HG03521 (cell line): Measurements from ENCODE around the gene MTRFR.
A peak's percentile ranks its signal among the peaks of the same experiment; 100 is the strongest.
"Not testable (repeated sequence)": the region's sequence is repeated elsewhere in the genome, so short reads cannot be mapped to it uniquely, and the experiment has no call there.

Source experiments
- ATAC-seq: cut with Tn5 transposase; IDR thresholded peaks from one replicate; pipeline ENCODE4 v1.9.1; 2021; ENCODE audit warnings: mild to moderate bottlenecking, moderate library complexity; ENCODE audit not compliant: unreplicated experiment

Gene MTRFR

DNA sequence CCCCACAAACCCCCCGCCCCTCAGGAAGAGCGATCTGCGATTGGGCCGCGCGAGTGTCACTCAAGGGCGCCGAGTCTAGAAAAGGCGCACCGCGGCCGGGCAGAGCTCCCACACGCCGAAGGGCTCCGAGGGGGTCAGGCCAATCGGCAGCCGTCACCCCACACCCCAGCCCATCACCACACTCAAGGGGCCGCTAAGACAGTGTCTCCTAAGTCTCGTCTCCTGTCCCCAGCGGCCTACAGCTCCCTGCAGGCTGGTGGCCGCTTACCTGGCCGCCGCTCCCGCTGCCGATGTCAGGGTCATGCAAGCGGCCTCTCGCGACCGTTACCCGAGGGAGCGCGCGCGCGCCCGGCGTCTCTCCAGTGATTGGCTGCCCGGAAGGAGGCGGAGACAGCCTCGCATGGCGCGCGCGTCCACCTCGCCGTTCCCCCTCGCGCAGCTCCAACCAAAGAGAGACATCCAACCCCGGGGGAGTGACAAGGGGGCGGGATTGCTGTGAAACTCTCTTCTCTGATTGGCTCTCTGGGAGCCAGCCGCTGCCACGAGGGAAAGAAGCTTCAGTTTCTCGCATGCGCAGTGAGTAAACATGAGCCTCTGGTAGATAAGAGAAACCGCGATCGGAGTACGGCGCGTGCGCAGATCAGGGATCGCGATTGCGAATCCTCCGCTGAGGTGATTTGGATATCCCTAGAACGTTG lies at the start of gene MTRFR, which contains the start of gene MPHOSPH9:
TSS of gene MTRFR (plus strand) at position 630 of the 698 bp plus-strand sequence. CDS start 20,239 bp downstream, outside the sequence.
TSS of gene MPHOSPH9 (minus strand) at position 335 of the 698 bp plus-strand sequence. CDS start 2,777 bp downstream, outside the sequence.
- peak; percentile 86 for ATAC-seq

DNA sequence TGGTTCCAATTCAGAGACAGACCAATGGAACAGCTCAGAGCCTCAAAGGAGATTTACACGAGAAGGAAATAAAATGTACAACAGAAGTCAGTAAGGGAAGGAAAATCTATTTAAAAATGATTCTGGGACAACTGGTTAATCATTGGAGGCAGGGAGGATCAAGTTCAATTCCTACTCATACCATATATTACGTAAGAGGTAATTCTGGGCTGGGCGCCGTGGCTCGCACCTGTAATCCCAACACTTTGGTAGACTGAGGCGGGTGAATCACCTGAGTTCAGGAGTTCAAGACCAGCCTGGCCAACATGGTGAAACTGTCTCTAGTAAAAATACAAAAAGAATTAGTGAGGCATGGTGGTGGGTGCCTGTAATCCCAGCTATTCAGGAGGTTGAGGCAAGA lies 45.6 kb upstream of the MTRFR start:
- ATAC-seq, result no peak

DNA sequence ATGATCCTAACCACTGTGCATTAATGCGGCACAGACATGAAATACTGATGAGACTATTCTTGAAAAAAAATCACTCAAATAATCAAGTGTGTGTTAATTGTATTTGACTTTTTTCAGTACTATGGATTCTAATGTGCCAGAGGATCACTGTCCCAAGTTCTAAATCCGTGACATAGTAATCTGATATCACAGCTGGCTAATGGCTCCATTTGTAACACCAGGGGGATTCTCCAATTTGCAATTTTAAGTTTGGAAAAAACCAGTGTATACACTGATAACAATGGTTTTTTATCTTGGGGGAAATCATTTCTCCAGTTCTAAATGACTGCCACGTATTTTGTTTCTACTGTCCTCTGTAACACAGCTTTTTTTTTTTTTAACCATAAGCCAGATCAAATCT lies 33.3 kb upstream of the MTRFR start:
- ATAC-seq, result no peak

DNA sequence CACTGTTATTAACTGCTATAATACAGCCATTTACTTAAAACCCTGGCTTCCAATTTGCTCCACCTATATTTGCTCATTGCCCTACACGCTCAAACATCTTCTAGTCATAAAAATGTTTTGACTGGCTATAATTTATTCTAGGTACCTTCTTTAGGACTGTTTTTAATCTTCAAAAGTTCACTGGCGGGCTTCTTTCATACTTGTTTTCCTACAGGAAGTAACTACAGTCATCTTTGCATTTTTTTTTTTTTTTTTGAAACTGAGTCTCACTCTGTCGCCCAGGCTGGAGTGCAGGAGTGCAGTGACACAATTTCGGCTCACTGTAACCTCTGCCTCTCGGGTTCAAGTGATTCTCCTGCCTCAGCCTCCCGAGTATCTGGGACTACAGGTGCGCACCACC lies 32.8 kb upstream of the MTRFR start:
- ATAC-seq, result no peak

DNA sequence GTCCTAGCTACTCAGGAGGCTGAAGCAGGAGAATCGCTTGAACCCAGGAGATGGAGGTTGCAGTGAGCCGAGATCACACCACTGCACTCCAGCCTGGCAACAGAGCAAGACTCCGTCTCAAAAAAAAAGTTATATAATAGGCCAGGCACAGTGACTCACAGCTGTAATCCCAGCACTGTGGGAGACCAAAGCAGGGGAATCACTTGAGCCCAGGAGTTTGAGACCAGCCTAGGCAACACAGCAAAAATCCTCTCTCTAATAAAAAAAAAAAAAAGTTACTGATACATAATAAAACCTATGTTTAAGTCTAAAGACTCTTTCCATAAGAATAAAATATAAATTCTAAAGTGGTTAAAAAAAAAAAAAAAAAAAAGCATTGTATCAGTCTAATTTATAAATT lies 26.4 kb upstream of the MTRFR start:
- ATAC-seq, result not testable (repeated sequence)

DNA sequence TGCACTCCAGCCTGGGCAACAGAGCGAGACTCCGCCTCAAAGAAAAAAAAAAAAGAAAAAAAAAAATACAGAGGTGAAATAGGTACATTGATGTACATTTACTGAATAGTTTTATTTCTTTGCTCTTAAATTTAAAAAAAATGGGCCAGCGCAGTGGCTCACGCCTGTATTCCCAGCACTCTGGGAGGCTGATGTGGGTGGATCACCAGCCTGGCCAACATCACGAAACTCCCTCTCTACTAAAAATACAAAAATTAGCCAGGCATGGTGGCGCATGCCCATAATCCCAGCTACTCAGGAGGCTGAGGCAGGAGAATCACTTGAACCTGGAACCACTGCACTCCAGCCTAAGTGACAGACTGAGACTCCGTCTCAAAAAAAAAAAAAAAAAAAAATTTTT lies 25.4 kb upstream of the MTRFR start:
- ATAC-seq, result not testable (repeated sequence)

DNA sequence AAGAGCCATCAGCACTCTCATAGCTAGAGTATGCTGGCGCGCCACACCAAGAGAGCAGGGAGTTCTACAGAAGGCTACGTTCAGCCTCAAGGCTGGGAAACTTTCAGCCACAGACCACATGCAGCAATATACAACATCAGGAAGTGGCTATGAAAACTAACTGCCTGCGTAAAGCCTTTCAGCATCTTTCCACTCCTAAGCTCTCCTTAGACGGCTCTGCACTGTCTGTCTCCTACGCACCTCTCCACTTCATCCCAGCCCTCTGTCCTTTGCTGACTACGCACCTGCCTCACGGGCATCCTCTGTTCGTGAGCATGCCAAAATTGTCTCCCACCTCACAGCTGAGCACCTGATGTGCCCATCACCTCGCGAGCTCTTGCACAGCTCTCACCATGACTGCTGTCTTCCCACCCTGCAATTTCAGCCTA lies 10.0 kb upstream of the MTRFR start:
- ATAC-seq, result no peak

DNA sequence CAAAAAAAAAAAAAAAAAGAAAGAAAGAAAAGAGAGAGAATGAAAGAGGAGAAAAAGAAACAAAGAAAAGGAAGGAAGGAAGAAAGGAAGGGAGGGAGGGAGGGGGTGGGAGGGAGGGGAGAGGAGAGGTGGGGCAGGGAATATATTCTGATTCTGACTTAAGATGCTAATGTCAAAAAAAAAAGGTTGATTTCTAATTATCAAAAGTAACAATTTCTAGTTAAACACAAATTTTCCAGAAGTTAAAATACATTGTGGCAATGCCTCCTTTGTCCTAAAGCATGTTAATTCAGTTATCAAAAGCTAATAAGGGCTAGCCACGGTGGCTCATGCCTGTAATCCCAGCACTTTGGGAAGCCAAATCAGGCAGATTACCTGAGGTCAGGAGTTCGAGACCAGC lies 7.8 kb upstream of the MTRFR start:
- no peak for ATAC-seq

DNA sequence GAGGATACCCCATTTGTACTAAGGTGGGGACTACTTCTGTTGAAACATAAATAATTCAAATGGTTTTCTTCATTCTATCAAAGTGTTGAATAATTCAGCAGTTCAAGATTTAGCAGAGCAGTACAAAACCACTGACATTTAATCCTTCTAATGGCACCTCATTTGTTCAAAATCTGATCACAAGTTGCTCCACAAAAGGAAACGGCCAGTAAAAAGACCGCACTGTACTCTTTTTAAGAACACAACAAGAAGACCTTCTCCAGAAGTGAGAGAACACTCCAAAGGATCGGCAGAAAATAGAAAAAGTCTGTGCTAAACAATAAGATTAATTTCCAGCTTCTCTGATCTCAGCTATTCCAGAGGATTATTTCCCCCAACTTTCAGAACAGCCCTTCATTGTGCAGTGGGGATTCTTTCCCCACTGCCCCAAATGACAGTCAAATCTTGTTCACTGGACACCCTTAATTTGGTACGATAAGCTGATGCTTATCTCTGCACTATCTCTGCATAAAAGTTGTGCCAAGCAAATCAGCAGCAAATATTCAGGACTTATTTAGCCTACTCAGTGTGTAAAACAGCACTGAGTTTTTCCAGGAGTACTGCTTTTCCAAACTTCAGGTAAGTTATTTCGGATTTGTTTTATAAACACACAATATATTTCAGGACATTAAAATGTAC lies 5.5 kb upstream of the MTRFR start:
- no peak for ATAC-seq

DNA sequence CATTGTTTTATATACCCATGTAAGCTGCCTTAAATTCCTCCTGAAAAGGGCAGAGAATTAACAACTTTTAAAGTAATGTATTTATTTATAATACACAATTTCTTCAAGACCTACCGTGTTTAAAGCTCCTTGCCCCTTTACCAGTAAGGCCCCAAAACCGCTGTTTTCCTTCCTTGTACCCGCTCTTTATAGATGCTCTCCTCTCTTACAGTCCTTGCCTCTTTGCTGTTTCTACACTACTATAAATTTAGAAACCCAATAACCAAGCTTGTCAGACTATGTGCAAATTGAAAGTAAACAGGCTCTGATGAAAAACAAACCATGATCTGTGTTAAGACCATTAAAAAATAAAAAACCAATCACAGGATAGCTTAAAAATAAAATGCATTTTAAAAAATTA lies 4.2 kb upstream of the MTRFR start:
- no peak for ATAC-seq

DNA sequence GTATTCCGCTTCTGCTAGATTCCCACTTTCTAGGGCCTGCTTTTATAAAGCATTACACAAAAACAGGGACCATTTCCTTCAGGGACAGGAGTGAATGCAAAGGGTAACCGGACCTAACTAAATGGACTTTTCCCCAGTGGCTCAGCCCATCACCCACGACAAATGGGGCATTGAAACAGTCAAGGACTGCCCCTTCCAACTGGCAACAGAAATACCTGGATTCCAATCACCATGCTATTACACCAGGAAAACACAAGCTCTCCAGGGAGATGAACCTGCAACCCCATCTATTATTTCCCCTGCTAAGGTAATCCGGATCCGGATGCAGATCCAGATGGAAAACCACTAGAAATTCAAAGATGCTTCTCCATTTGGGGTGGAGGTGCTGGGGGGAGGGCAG lies 1.3 kb upstream of the MTRFR start:
- ATAC-seq, result no peak

DNA sequence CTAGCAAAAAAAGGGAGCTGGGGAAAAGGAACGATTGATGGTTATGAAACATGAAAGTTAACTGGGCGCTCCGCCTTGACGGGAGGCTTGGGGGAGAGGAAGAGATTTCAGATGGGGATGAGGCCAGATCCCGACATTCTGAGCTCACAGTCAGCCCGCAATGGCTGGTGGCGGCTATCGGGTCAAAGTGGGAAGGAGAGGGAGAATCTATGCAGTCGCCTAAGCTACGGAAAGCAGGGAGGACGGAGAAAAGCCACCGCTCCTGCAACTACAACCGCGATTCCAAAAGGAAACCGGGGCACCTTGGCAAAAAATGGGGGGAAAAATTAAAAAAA lies 797 bp upstream of the MTRFR start:
- ATAC-seq, result no peak

DNA sequence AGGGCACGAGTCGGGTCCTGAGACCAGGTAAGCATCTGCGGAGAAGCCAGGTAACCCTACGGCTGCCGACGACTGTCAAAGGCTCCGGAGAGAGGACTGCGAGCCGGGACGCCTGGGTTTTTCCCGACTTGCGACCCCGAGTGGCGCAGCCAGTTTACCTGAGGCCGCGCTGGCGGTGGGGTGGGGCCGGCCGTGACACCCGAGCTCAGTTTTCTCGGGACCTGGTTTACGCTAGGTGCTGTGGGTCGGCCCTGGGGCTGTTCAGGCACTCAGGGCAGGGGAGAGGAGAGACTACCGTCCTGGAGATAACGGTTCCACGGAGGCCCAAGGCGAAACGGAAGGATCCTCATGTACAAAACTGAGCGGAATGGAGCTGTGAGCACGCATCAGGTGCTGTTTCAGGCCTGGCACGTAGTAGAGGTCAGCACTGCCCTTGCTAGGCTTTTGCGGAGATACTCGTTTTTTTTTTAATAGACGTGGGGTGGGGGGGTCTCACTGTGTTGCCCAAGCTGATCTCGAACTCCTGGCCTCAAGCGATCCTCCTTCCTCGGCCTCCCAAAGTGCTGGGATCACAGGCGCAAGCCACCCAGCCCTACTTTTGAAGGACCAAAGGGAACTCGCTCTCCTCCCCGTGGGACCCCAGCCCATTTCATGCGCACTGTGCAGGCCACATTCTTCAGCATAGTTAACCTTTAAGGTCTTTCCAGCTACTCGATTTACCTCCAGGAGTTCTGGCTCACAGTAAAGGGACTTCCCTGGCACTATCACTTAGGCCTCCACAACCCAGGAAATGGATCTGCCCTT lies 471 bp downstream of the MTRFR start:
- ATAC-seq, result peak; percentile 18

DNA sequence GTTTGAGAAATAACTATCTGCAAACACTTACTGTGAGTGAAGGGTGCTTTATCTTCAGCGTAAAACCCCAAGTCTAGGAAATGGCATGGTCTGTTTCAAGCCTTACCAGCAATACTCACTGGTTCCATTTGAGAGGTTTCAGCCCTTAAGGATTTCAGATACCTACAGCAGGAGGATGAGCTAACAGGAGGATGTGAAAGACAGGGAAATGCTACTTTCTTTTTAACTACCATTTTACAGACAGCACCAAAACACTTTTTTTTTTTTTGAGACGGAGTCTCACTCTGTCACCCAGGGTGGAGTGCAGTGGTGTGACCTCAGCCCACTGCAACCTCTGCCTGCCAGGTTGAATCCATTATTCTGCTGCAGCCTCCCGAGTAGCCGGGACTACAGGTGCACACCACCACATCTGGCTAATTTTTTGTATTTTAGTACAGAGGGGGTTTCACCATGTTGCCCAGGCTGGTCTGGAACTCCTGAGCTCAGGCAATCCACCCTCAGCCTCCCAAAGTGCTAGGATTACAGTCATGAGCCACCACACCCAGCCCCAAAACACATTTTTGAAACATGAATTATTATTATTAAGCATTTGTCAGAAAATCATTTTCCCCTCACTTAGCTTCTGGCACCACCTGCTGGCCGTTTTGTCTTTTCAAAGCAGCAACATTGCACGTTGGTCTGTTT lies 4.6 kb downstream of the MTRFR start:
- no peak for ATAC-seq

DNA sequence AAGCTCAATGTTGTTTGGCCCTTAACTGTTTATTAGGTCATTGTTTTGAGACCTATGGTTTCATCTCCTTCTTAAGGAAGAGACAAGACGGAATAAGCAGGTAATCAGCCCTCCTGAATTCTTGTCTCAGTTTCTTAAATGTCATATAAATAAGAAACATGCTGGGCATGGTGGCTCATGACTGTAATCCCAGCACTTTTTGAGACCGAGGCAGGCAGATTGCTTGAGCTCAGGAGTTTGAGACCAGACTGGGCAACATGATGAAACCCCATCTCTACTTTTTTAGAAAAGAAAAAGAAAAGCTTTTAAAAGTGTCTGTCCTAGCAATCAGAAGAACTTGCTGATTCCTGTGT lies 5.1 kb downstream of the MTRFR start:
- no peak for ATAC-seq

DNA sequence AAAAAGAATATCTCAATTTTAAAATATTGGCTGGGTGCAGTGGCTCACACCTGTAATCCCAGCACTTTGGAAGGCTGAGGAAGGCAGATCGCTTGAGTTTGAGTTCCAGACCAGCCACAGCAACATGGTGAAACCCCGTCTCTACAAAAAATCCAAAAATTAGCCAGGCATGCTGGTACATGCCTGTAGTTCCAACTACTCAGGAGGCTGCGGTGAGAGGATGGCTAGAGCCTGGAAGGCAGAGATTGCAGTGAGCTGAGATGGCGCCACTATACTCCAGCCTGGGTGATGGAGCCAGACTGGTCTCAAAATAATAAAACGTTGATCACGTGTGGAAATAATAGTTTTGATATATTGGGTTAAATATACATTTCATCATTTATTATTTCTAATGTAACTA lies 5.7 kb downstream of the MTRFR start:
- ATAC-seq, result no peak

DNA sequence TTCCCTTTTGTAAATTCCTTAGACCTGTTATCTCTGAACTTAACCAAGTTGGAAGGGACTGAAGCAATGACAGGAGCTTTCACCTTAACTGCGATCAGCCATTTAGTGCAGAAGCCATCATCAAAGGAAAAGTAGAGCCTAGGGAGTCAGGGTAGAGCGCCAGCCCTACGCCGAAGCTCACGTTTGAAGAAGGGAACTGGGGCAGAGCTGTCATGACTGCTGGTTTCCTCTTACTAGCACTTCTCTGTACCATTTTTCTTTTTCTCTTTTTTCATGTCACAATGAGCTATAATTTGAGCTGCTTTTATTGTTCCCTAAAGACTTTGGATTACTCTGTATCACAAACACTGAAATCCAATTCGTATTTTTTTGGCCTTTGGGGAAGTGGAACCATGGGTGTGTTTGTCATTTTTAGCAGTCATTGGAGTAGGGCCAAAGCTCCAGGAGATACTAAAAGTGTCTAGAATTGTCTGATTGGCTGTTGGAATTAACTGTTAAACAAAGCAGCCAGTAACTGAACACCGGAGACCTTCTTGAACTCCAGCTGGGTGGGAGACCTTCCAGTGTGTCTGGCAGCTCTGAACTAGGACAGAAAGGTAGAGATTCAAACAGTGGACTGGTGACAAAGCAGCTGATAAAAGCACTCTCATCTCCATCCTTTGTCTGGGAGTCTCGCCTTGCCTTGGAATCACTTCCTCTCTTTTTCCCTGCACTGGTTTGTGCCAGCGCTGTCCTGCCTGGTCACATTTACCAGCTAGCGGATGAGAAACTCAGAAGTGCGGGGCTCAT lies 9.1 kb downstream of the MTRFR start:
- no peak for ATAC-seq

DNA sequence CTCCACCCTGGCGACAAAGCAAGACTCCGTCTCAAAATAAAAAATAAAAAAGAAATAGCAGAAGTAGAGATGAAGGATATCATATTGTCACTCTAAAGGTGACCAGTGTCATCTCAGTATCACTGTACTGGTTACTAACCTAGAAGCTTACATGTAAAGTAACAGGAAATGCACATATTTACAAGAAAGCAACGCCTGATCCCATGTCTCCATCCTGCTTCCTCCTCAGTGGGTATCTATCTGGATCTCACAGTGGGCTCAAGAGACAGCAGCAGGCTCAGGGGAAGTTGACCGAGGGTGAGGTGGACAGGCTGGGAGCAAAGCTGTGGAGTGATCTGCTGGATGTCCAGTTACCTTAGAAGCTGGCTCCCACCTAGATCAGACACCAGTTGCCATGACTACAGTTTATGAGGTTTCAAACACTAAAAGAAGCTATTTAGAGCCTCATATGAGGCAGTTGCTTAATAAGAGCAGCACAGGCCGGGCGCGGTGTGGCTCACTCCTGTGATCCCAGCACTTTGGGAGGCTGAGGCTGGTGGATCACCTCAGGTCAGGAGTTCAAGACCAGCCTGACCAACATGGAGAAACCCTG lies 10.5 kb downstream of the MTRFR start:
- no peak for ATAC-seq

DNA sequence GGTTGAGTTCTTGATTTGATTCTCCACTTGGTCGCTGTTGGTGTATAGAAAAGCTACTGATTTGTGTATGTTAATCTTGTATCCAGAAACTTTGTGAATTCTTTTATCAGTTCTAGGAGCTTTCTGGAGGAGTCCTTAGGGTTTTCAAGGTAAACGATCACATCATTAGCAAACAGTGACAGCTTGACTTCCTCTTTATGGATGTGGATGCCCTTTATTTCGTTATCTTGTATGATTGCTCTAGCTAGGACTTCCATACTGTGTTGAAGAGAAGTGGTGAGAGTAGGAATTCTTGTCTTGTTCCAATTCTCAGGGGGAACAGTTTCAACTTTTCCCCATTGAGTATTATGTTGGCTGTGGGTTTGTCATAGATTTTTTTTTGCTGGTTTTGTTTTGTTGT lies 12.4 kb downstream of the MTRFR start:
- ATAC-seq, result no peak

DNA sequence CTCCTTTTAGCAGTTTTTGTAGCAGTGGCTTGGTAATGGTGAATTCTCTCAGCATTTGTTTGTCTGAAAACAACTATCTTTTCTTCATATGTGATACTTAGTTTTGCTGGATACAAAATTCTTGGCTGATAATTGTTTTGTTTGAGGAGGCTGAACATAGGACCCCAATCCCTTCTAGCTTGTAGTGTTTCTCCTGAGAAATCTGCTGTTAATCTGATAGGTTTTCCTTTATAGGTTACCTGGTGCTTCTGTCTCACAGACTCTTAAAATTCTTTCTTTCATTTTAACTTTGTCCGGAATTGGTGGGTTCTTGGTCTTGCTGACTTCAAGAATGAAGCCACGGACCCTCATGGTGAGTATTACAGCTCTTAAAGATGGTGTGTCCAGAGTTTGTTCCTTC lies 14.9 kb downstream of the MTRFR start:
- ATAC-seq, result not testable (repeated sequence)
